HCT116 (cell line): ENCODE results near the gene UGT1A3.

Experiments
- EZH2 ChIP-seq: fragments of 200-600 bp; sonication (generic); IDR thresholded peaks from 2 replicates; pipeline ENCODE4 v1.6.1; 2017; ENCODE audit warnings: antibody characterized with exemption, mixed run types
- FOSL1 ChIP-seq: IDR thresholded peaks from 2 replicates; pipeline ENCODE4 v1.6.1; 2012; ENCODE audit warnings: low read depth
- JUND ChIP-seq: IDR thresholded peaks from 2 replicates; pipeline ENCODE4 v1.6.1; 2012
- POLR2A ChIP-seq: IDR thresholded peaks from 2 replicates; pipeline ENCODE4 v1.7.0; 2011; ENCODE audit warnings: borderline replicate concordance; ENCODE audit not compliant: insufficient read depth, insufficient read length; ENCODE audit errors: extremely low read depth
- POLR2AphosphoS5 ChIP-seq: IDR thresholded peaks from 2 replicates; pipeline ENCODE4 v1.6.1; 2011; ENCODE audit warnings: mild to moderate bottlenecking, low read depth, low read length, moderate library complexity
- RAD21 ChIP-seq: IDR thresholded peaks from 2 replicates; pipeline ENCODE4 v1.6.1; 2012; ENCODE audit warnings: low read depth, mild to moderate bottlenecking
- SIN3A ChIP-seq: IDR thresholded peaks from 2 replicates; pipeline ENCODE4 v1.6.1; 2012; ENCODE audit warnings: low read depth
- TCF7L2 ChIP-seq: IDR thresholded peaks from 2 replicates; pipeline ENCODE4 v1.7.0; 2011; ENCODE audit warnings: borderline replicate concordance, inconsistent platforms; ENCODE audit not compliant: insufficient read depth, insufficient read length; ENCODE audit errors: extremely low read depth
- YY1 ChIP-seq: IDR thresholded peaks from 2 replicates; pipeline ENCODE4 v1.6.1; 2011; ENCODE audit warnings: low read length, low read depth, moderate library complexity, mild to moderate bottlenecking; ENCODE audit not compliant: insufficient replicate concordance; ENCODE audit errors: extremely low read depth
- ZNF274 ChIP-seq: fragments of 200-500 bp; sonication (Bioruptor generic); IDR thresholded peaks from 2 replicates; pipeline ENCODE4 v1.6.1; 2014; ENCODE audit warnings: mild to moderate bottlenecking, low read depth, low read length, inconsistent platforms
- TF ChIP-seq, protein P1 (sequence below), 3 experiments: fragments of 200-600 bp in 1 of 3; sonication (generic) in 1 of 3; IDR thresholded peaks in 2 of 3; conservative IDR thresholded peaks in 1 of 3; 2 replicates each; pipeline ENCODE4 v1.5.1; 2012 to 2017; ENCODE audit warnings: low read depth in 2 of 3, low read length in 2 of 3, antibody characterized with exemption in 1 of 3, borderline replicate concordance in 1 of 3, control low read depth in 1 of 3, mild to moderate bottlenecking in 1 of 3, mixed read lengths in 1 of 3, mixed run types in 1 of 3, moderate library complexity in 1 of 3; ENCODE audit not compliant: insufficient read depth in 1 of 3
- TF ChIP-seq, protein P2 (sequence below): IDR thresholded peaks from 2 replicates; pipeline ENCODE4 v1.6.1; 2012
- TF ChIP-seq, protein P3 (sequence below): IDR thresholded peaks from 2 replicates; pipeline ENCODE4 v1.6.1; 2012; ENCODE audit warnings: low read depth
- TF ChIP-seq, protein P4 (sequence below): IDR thresholded peaks from 2 replicates; pipeline ENCODE4 v1.6.1; 2012

- TF ChIP-seq, protein P1, sequence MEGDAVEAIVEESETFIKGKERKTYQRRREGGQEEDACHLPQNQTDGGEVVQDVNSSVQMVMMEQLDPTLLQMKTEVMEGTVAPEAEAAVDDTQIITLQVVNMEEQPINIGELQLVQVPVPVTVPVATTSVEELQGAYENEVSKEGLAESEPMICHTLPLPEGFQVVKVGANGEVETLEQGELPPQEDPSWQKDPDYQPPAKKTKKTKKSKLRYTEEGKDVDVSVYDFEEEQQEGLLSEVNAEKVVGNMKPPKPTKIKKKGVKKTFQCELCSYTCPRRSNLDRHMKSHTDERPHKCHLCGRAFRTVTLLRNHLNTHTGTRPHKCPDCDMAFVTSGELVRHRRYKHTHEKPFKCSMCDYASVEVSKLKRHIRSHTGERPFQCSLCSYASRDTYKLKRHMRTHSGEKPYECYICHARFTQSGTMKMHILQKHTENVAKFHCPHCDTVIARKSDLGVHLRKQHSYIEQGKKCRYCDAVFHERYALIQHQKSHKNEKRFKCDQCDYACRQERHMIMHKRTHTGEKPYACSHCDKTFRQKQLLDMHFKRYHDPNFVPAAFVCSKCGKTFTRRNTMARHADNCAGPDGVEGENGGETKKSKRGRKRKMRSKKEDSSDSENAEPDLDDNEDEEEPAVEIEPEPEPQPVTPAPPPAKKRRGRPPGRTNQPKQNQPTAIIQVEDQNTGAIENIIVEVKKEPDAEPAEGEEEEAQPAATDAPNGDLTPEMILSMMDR (IDR thresholded peaks at IDR 0.05 in 2 of 3, conservative IDR thresholded peaks at IDR 0.05 in 1 of 3; ENCODE audit: borderline replicate concordance in 1 of 3, insufficient read depth in 1 of 3, low read depth in 2 of 3, low read length in 2 of 3) = no peak
- no peak for TF ChIP-seq POLR2A
- TF ChIP-seq EZH2 = no peak
- no peak for TF ChIP-seq JUND
- TF ChIP-seq POLR2AphosphoS5 = no peak
- TF ChIP-seq, protein P2, sequence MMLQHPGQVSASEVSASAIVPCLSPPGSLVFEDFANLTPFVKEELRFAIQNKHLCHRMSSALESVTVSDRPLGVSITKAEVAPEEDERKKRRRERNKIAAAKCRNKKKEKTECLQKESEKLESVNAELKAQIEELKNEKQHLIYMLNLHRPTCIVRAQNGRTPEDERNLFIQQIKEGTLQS = no peak
- no peak for TF ChIP-seq FOSL1
- TF ChIP-seq, protein P3, sequence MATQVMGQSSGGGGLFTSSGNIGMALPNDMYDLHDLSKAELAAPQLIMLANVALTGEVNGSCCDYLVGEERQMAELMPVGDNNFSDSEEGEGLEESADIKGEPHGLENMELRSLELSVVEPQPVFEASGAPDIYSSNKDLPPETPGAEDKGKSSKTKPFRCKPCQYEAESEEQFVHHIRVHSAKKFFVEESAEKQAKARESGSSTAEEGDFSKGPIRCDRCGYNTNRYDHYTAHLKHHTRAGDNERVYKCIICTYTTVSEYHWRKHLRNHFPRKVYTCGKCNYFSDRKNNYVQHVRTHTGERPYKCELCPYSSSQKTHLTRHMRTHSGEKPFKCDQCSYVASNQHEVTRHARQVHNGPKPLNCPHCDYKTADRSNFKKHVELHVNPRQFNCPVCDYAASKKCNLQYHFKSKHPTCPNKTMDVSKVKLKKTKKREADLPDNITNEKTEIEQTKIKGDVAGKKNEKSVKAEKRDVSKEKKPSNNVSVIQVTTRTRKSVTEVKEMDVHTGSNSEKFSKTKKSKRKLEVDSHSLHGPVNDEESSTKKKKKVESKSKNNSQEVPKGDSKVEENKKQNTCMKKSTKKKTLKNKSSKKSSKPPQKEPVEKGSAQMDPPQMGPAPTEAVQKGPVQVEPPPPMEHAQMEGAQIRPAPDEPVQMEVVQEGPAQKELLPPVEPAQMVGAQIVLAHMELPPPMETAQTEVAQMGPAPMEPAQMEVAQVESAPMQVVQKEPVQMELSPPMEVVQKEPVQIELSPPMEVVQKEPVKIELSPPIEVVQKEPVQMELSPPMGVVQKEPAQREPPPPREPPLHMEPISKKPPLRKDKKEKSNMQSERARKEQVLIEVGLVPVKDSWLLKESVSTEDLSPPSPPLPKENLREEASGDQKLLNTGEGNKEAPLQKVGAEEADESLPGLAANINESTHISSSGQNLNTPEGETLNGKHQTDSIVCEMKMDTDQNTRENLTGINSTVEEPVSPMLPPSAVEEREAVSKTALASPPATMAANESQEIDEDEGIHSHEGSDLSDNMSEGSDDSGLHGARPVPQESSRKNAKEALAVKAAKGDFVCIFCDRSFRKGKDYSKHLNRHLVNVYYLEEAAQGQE = no peak
- TF ChIP-seq YY1 = no peak
- TF ChIP-seq, protein P4, sequence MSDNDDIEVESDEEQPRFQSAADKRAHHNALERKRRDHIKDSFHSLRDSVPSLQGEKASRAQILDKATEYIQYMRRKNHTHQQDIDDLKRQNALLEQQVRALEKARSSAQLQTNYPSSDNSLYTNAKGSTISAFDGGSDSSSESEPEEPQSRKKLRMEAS = no peak
- TF ChIP-seq TCF7L2 = no peak
- TF ChIP-seq RAD21 = no peak
- TF ChIP-seq SIN3A = no peak
- no peak for TF ChIP-seq ZNF274
These were observed 20.8 kb upstream of the UGT1A3 start for GRCh38 chr2:233707940-233708644.
